ENCODE data around the gene LAMA2.

GRCh38 chr6:129059650-129060049 lies 176.7 kb downstream of the LAMA2 start:
- TF ChIP-seq POLR2A (IDR thresholded peaks at IDR 0.05) (no peak), CTCF (IDR thresholded peaks at IDR 0.05) (no peak)
